SJSA1 (cell line): ENCODE results near the gene TTC31. TPM values are rescaled to one million over a fixed set of nuclear protein-coding genes. Genes with fewer than 3 reads are reported as not detected.
"Not testable (repeated sequence)": the region's sequence is repeated elsewhere in the genome, so short reads cannot be mapped to it uniquely, and the experiment has no call there.

Source experiments
- DNase-seq, 2 experiments: peaks; one replicate each; pipeline ENCODE4 v3.0.0-alpha.2; 2015 to 2020; ENCODE audit warnings: low spot score in 2 of 2, low read depth in 1 of 2
- H3K27ac ChIP-seq: fragments of 250-450 bp; sonication (Bioruptor Pico); 2 replicates; pipeline ENCODE4 v1.5.1; 2020; ENCODE audit warnings: mild to moderate bottlenecking, moderate library complexity
- H3K27me3 ChIP-seq: fragments of 250-450 bp; sonication (Bioruptor Pico); replicated peaks from 2 replicates; pipeline ENCODE4 v1.5.1; 2020; ENCODE audit warnings: mild to moderate bottlenecking, moderate library complexity
- H3K36me3 ChIP-seq: fragments of 250-450 bp; sonication (Bioruptor Pico); 2 replicates; pipeline ENCODE4 v1.5.1; 2020; ENCODE audit warnings: mild to moderate bottlenecking
- H3K4me1 ChIP-seq: fragments of 250-450 bp; sonication (Bioruptor Pico); replicated peaks from 2 replicates; pipeline ENCODE4 v1.6.1; 2021; ENCODE audit warnings: mild to moderate bottlenecking
- H3K4me3 ChIP-seq: fragments of 250-450 bp; sonication (Bioruptor Pico); 2 replicates; pipeline ENCODE4 v1.5.1; 2020; ENCODE audit warnings: mild to moderate bottlenecking
- H3K9me3 ChIP-seq: fragments of 250-450 bp; sonication (Bioruptor Pico); replicated peaks from 2 replicates; pipeline ENCODE4 v1.5.1; 2020; ENCODE audit warnings: mild to moderate bottlenecking
- total RNA-seq: library from RNA; depleted of rRNA; stranded (reverse); fragments of >200 nt; shearing (Covaris generic); gene quantifications from 2 replicates; pipeline ENCODE4 v1.2.3, GENCODE V29; 2014

The TTC31 gene
- total RNA-seq, 1 experiment from 2014 or later, result 19.8 TPM

- Histone ChIP-seq H3K9me3 (no peaks in the 10 kb centered on the region), H3K27ac (no peak overlapping the region), H3K4me3 (no peak overlapping the region), H3K36me3 (no peaks in the 10 kb centered on the region), H3K4me1 (peaks cover 21% of the 10 kb centered on the region), H3K27me3 (no peaks in the 10 kb centered on the region)
- no peak for DNase-seq
Observed at GRCh38 chr2:74444498-74445318, 38.2 kb upstream of the TTC31 start.

DNA sequence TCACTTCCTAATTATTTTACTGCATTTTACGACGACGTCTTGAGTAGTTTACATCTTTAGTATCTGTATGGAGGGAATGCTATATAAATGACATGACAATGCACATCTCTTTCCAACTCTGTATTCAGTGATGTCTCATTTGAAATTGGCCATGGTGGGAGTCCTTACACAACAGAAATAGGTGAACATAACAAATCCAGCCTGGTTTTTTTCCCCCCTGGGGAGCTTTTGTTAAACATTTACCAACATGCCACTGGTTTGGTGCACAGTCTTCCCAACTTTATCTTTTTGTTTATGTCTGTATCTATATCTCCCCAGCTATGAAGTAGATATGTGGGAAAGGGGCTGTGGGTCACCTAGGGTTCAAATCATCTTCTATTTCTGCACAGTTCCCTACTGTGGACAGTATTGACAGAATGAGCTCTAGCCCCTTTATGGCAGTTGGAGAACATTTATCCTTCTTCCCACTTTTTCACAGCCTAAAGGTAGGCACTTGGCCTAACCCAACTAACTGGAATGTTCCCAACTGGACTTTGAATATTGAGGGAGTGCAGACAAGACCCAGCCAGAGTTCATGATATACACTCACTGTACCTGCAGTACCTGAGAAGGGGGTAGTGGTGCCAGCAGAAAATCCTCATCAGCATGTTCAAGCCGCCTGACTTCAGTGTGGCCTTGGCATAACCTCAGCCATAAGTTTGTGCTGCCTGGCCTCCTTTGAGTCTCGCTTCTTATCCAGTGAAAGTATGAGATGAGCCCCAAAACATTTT lies 35.5 kb upstream of the TTC31 start:
- Histone ChIP-seq H3K9me3 (no peaks in the 10 kb centered on the region), H3K27me3 (no peaks in the 10 kb centered on the region), H3K36me3 (no peaks in the 10 kb centered on the region), H3K4me1 (peaks cover 10% of the 10 kb centered on the region), H3K4me3 (no peak overlapping the region), H3K27ac (no peak overlapping the region)
- no peak for DNase-seq

DNA sequence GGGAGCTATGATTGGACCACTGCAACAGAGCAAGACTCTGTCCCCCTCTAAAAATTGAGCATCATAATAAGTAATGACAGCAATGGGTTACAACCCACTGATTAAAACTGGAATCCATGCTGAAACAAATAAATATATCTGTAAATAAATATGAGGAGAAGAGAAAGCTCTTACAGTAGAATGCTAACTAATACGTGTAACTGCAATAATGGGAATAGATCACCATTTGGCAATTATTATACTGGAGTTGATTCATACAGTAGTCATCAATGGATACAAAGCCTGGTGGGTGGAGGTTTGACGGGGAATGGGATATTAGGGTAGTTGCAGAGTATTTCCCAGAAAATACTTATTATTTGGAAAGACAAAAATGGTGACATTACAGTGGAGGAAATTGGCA lies 34.1 kb upstream of the TTC31 start:
- DNase-seq, result no peak
- no peak overlapping the region for H3K4me3 ChIP-seq
- no peaks in the 10 kb centered on the region for H3K27me3 ChIP-seq

DNA sequence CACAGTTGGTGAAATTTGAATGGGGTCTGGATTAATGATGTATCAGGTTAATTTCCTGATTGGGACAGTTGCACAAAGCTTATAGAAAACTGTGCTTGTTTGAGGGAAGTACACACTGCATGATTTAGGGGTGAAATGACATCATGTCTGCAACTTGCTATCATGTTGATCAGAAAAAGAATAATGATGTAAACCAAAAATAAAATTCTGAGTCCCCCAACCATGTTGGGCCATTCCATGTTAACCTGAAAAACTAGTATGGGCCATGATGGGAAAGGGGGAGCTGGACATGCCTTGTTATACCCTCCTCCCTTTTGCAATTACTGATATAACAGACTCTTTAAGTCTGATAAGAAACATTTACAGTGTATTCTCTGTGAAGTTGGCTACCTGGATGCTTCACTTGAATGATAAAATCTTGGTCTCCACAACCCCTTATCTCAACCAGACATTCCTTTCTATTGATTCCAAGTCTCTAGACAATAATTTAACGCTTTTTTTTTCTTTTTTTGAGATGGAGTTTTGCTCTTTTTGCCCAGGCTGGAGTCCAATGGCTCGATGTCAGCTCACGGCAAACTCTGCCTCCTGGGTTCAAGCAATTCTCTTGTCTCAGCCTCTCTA lies 32.2 kb upstream of the TTC31 start:
- Histone ChIP-seq H3K9me3 (no peaks in the 10 kb centered on the region), H3K27ac (no peak overlapping the region), H3K36me3 (no peaks in the 10 kb centered on the region), H3K4me1 (peaks cover 8% of the 10 kb centered on the region), H3K4me3 (no peak overlapping the region), H3K27me3 (no peaks in the 10 kb centered on the region)
- DNase-seq, result no peak

More for the DNA sequence above, 34.1 kb upstream of the TTC31 start:
- Histone ChIP-seq H3K27ac (no peak overlapping the region), H3K36me3 (no peaks in the 10 kb centered on the region), H3K4me1 (peaks cover 9% of the 10 kb centered on the region), H3K9me3 (no peaks in the 10 kb centered on the region)

- Histone ChIP-seq H3K4me3 (peak within 1 kb of the TSS; percentile 47), H3K27me3 (no peaks in the 10 kb centered on the region), H3K9me3 (no peaks in the 10 kb centered on the region), H3K4me1 (peaks cover 16% of the 10 kb centered on the region), H3K36me3 (peaks cover 10% of the 10 kb centered on the region), H3K27ac (no peak within 1 kb of the TSS)
- DNase-seq, result peak; percentile 95 to 96
Observed at GRCh38 chr2:74454654-74455511, 28.0 kb upstream of the TTC31 start, which contains the start of gene INO80B. INO80B (plus strand) TSS chr2:74455087; CDS start chr2:74455117, 30 bp downstream.

DNA sequence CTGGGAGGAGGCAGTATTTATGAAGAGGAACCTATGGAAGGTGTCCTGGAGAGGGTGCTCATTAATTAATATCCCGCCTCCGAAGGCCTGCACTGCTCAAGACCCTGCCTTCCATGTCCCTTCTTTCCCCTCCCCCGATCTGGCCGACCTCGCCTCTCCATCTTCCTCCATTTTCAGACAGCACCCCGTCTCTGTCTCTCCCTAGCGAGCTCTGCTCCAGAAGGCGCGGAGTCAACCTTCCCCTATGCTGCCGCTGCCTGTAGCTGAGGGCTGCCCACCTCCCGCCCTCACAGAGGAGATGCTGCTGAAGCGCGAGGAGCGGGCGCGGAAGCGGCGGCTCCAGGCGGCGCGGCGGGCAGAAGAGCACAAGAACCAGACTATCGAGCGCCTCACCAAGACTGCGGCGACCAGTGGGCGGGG lies 25.7 kb upstream of the TTC31 start:
- no peak for DNase-seq

DNA sequence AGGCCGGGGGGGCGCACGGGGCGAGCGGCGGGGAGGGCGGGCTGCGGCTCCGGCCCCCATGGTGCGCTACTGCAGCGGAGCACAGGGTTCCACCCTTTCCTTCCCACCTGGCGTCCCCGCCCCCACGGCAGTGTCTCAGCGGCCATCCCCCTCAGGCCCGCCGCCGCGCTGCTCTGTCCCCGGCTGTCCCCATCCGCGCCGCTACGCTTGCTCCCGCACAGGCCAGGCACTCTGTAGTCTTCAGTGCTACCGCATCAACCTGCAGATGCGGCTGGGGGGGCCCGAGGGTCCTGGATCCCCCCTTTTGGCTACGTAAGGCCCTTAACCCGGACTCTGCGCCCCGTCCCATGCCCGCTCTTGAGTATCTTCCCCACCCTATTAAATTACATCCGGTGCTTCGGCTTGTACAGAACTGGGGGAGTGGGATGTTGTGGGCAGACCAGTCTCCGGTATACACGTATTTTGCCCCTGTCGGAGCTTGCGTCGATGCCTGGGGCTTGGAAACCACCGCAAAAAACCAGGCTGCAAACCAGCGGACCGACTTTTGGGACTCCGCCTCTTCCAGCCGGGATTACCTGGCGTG lies 25.2 kb upstream of the TTC31 start:
- H3K4me1 ChIP-seq, result peaks cover 16% of the 10 kb centered on the region
- peak overlapping the region; percentile 2; the same call in 1 of the 2 replicates for H3K27ac ChIP-seq
- peak overlapping the region; percentile 53 for H3K4me3 ChIP-seq
- no peaks in the 10 kb centered on the region for H3K27me3 ChIP-seq
- peaks cover 30% of the 10 kb centered on the region for H3K36me3 ChIP-seq
- DNase-seq, result no peak
- no peaks in the 10 kb centered on the region for H3K9me3 ChIP-seq

More for the DNA sequence above, 25.7 kb upstream of the TTC31 start:
- Histone ChIP-seq H3K36me3 (peaks cover 25% of the 10 kb centered on the region), H3K4me1 (peaks cover 16% of the 10 kb centered on the region), H3K27ac (no peak overlapping the region), H3K4me3 (peak overlapping the region; percentile 53), H3K9me3 (no peaks in the 10 kb centered on the region), H3K27me3 (no peaks in the 10 kb centered on the region)

- Histone ChIP-seq H3K9me3 (no peaks in the 10 kb centered on the region), H3K36me3 (peaks cover 37% of the 10 kb centered on the region), H3K4me3 (peak within 1 kb of the TSS; percentile 53), H3K27ac (peak within 1 kb of the TSS; percentile 2; the same call in 1 of the 2 replicates), H3K4me1 (peaks cover 16% of the 10 kb centered on the region), H3K27me3 (no peaks in the 10 kb centered on the region)
- DNase-seq, result peak; percentile 99 to 100
Observed at GRCh38 chr2:74458132-74458937, 24.5 kb upstream of the TTC31 start, which contains the start of gene WBP1. WBP1 (plus strand) TSS chr2:74458438; CDS start chr2:74458603, 165 bp downstream.

DNA sequence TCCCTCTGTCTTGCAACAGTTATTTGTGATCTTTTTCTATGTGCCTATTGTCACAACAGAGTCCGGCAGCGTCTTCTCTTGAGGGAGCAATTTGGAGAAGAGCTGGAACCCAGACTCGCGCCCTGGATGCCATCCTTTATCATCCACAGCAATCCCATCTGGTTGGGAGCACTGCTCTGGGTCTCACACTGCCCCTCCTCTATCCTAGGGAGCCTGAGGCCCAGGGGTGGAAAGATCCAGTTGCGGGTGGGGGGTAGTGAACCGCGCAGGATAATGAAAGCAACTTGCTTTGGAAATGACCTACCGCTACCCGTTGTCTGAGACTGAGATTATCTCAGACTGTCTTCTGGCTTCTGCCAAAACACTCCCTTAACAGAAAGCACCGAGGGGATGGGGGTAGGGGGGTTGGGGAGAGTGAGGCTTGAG lies 23.9 kb upstream of the TTC31 start:
- Histone ChIP-seq H3K36me3 (peaks cover 37% of the 10 kb centered on the region), H3K27me3 (no peaks in the 10 kb centered on the region), H3K27ac (no peak overlapping the region), H3K4me1 (peaks cover 16% of the 10 kb centered on the region), H3K4me3 (peak overlapping the region; percentile 53), H3K9me3 (no peaks in the 10 kb centered on the region)
- no peak for DNase-seq

GRCh38 chr2:74459503-74460118 lies 23.3 kb upstream of the TTC31 start:
- H3K27ac ChIP-seq, DNase-seq, H3K9me3 ChIP-seq, H3K4me3 ChIP-seq, H3K27me3 ChIP-seq: not testable (repeated sequence)
- Histone ChIP-seq H3K4me1 (peaks cover 19% of the 10 kb centered on the region), H3K36me3 (peaks cover 37% of the 10 kb centered on the region)

- peaks cover 21% of the 10 kb centered on the region for H3K4me1 ChIP-seq
- not testable (repeated sequence) for DNase-seq, H3K27me3 ChIP-seq, H3K4me3 ChIP-seq, H3K9me3 ChIP-seq, H3K27ac ChIP-seq
- H3K36me3 ChIP-seq, result peaks cover 42% of the 10 kb centered on the region
Observed at GRCh38 chr2:74460187-74460586, 22.7 kb upstream of the TTC31 start.
